CD4-positive, alpha-beta T cell treated with Interleukin-6 for 4 hours (primary cell): ENCODE measurements around the gene CAPSL.
"Not testable (repeated sequence)": the region's sequence is repeated elsewhere in the genome, so short reads cannot be mapped to it uniquely, and the experiment has no call there.

Experiments
- DNase-seq: peaks from one replicate; pipeline ENCODE4 v3.0.0-alpha.2; 2020; ENCODE audit warnings: mixed read lengths

Gene CAPSL

GRCh38 chr5:35904443-35905132 is 33.8 kb downstream of the CAPSL start:
- peak; percentile 42 for DNase-seq

GRCh38 chr5:35903631-35904203 is 34.7 kb downstream of the CAPSL start:
- no peak for DNase-seq

GRCh38 chr5:35902046-35902672 is 36.3 kb downstream of the CAPSL start:
- DNase-seq: peak; percentile 50

- DNase-seq: no peak
Measured at GRCh38 chr5:35900972-35901695, 37.3 kb downstream of the CAPSL start.

- no peak for DNase-seq
Measured at GRCh38 chr5:35899800-35900199, 38.6 kb downstream of the CAPSL start.

- DNase-seq: no peak
Measured at GRCh38 chr5:35898952-35899660, 39.3 kb downstream of the CAPSL start.

- no peak for DNase-seq
Measured at GRCh38 chr5:35894131-35894530, 44.3 kb downstream of the CAPSL start.

GRCh38 chr5:35892799-35893198 is 45.6 kb downstream of the CAPSL start:
- DNase-seq: not testable (repeated sequence)

GRCh38 chr5:35890021-35891020 is 48.1 kb downstream of the CAPSL start:
- DNase-seq: no peak

- no peak for DNase-seq
Measured at GRCh38 chr5:35887321-35888100, 50.9 kb downstream of the CAPSL start.

- no peak for DNase-seq
Measured at GRCh38 chr5:35886381-35886780, 52.0 kb downstream of the CAPSL start.

- no peak for DNase-seq
Measured at GRCh38 chr5:35884773-35885172, 53.6 kb downstream of the CAPSL start.

- DNase-seq: peak; percentile 25
Measured at GRCh38 chr5:35884191-35884769, 54.1 kb downstream of the CAPSL start.

- DNase-seq: no peak
Measured at GRCh38 chr5:35881758-35882157, 56.7 kb downstream of the CAPSL start.

GRCh38 chr5:35880156-35880555 is 58.3 kb downstream of the CAPSL start:
- no peak for DNase-seq

- DNase-seq: no peak
Measured at GRCh38 chr5:35879649-35880048, 58.8 kb downstream of the CAPSL start.

- no peak for DNase-seq
Measured at GRCh38 chr5:35879096-35879495, 59.3 kb downstream of the CAPSL start.

- DNase-seq: no peak
Measured at GRCh38 chr5:35878079-35878478, 60.3 kb downstream of the CAPSL start.

- DNase-seq: peak; percentile 37
Measured at GRCh38 chr5:35877655-35878054, 60.8 kb downstream of the CAPSL start.

- DNase-seq: no peak
Measured at GRCh38 chr5:35876922-35877321, 61.5 kb downstream of the CAPSL start.
